Right atrium auricular region (tissue), 2 donors: ENCODE data around the gene CHST12. TPM values are rescaled to one million over a fixed set of nuclear protein-coding genes. Genes with fewer than 3 reads are reported as not detected.

Experiments used
- DNase-seq: peaks from one replicate; pipeline ENCODE4 v3.0.0-alpha.2; 2019; ENCODE audit warnings: low spot score
- H3K27ac ChIP-seq, 2 donors: fragments of 200-600 bp; sonication (generic); 1 replicate in 1 of 2; 2 replicates in 1 of 2; pipeline ENCODE4 v1.5.1; 2016 to 2019
- H3K27me3 ChIP-seq, 2 donors: fragments of 200-600 bp; sonication (generic); one replicate each; pipeline versions ENCODE4 v1.5.1 to v1.6.0; 2017 to 2019
- H3K36me3 ChIP-seq: fragments of 200-600 bp; sonication (generic); one replicate; pipeline ENCODE4 v1.5.1; 2016
- H3K4me1 ChIP-seq, 2 donors: fragments of 200-600 bp; sonication (generic); one replicate each; pipeline versions ENCODE4 v1.5.1 to v1.6.0; 2017 to 2019
- H3K4me3 ChIP-seq, 2 donors: fragments of 200-600 bp; sonication (generic); 1 replicate in 1 of 2; 2 replicates in 1 of 2; pipeline ENCODE4 v1.5.1; 2017 to 2019; ENCODE audit warnings: mild to moderate bottlenecking in 1 of 2, moderate library complexity in 1 of 2
- H3K9me3 ChIP-seq, 2 donors: fragments of 200-600 bp; sonication (generic); one replicate each; pipeline ENCODE4 v1.5.1; 2019
- total RNA-seq, 2 donors: library from RNA; depleted of rRNA; stranded (reverse); fragments of >200 nt; gene quantifications; one replicate each; pipeline ENCODE4 v1.1.0, GENCODE V29; 2016
- TF ChIP-seq, protein P1 (sequence below), 2 donors: fragments of 200-600 bp; sonication (generic); IDR thresholded peaks; one replicate each; pipeline ENCODE4 v1.5.1; 2019; ENCODE audit warnings: antibody characterized with exemption in 2 of 2

The CHST12 gene
- total RNA-seq, 2 donors from 2014 or later, result 14.2 to 15.0 TPM

- Histone ChIP-seq H3K27me3 (no peaks in the 10 kb centered on the region), H3K36me3 (no peaks in the 10 kb centered on the region), H3K4me3 (no peak overlapping the region), H3K4me1 (peaks cover 0 to 50% of the 10 kb centered on the region in 2 donors), H3K9me3 (no peaks in the 10 kb centered on the region), H3K27ac (no peak overlapping the region)
- DNase-seq, result no peak
- TF ChIP-seq, protein P1, sequence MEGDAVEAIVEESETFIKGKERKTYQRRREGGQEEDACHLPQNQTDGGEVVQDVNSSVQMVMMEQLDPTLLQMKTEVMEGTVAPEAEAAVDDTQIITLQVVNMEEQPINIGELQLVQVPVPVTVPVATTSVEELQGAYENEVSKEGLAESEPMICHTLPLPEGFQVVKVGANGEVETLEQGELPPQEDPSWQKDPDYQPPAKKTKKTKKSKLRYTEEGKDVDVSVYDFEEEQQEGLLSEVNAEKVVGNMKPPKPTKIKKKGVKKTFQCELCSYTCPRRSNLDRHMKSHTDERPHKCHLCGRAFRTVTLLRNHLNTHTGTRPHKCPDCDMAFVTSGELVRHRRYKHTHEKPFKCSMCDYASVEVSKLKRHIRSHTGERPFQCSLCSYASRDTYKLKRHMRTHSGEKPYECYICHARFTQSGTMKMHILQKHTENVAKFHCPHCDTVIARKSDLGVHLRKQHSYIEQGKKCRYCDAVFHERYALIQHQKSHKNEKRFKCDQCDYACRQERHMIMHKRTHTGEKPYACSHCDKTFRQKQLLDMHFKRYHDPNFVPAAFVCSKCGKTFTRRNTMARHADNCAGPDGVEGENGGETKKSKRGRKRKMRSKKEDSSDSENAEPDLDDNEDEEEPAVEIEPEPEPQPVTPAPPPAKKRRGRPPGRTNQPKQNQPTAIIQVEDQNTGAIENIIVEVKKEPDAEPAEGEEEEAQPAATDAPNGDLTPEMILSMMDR (IDR thresholded peaks at IDR 0.05), result no peak
These were observed 90.1 kb downstream of the CHST12 start for GRCh38 chr7:2493205-2494164.

DNA sequence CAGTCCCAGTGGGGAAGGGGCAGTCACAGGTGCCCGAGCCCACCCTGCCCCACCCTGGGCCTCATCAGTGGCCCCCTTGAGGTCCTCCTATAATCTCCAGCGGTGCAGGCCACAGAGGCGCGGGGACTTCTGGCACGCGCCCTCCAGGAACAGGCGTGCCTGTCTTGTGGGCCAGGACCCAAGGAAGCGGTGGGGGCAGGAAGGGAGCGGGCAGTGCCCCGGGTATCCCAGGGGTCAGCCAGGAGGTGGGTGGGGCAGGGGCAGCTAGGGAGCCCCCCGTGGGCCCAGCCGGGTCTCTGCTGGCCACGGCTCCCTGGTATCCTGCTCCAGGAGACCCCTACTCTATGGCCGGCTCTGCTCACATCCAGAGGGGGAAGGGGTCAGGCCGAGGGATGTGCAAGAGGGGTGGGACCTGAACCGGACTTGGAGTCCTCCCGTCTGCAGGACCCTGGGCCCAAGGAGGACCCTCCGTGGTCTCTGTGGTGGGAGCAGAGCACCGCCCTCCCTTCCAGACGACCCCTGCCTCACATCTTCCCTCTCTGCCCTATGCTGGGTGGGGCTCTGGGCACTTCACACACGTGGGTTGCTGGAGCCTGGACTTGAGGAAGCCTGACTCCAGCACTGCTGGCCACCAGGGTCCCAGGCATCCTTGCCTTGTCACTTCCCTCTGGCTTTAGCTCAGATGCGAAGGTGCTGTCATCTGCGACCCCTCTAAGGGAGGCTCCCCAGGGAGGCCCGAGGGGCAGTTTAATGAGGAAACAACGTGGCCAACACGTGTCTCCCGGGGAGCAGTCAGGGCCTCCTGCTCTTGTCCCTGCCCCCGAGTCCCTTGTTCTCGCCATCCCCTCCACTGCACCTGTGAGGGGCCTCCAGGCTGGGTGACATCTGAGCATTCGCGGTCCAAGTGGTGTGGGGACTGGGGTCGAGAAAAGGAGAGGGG lies 91.0 kb downstream of the CHST12 start:
- H3K4me1 ChIP-seq, result peaks cover 0 to 40% of the 10 kb centered on the region in 2 donors
- no peak for DNase-seq
- no peaks in the 10 kb centered on the region for H3K9me3 ChIP-seq
- H3K27ac ChIP-seq, result no peak overlapping the region
- H3K36me3 ChIP-seq, result no peaks in the 10 kb centered on the region
- no peaks in the 10 kb centered on the region for H3K27me3 ChIP-seq
- TF ChIP-seq, protein P1 (IDR thresholded peaks at IDR 0.05), result no peak
- no peak overlapping the region for H3K4me3 ChIP-seq

DNA sequence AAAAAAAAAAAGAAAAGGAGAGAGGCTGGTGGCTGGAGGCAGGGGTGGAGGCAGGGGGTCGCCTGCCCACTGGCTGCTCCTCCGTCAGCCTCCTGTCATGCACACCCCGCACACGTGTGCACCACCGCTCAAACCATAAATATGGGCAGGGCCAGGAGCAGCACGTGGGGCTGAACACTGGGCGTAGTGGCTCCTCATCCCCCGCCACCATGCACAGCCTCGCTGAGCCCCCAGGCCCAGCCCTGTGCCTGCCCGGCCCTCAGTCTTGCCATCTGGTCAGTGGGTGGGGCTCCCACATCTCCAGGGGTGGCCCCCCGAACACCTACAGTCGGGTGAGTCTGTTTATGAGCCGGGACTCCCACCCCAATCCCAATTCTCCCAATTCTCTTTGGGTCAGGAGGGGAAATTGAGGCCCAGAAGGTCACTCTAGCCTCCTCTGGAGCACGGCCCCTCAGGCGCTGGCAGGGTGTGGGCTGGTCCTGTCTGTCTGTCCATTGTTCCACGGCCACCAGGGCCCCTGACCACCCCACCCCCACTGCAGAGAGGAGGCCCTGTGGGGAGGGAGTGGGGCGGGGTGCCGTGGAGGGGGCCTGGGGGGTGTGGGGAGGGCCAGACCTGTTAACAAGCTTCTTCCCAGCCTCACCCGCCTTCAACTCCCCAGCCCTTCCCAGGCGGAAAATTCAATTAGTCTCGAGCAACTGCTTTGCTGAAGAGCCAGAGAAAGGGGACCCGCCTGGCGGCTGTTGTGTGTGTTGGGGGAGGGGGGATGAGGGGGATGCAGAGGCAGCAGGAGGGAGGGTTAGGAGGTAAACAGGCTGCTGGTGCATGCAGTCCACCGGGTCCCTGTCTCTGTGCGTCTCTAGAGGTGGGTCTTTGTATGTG lies 92.2 kb downstream of the CHST12 start:
- DNase-seq, result no peak
- Histone ChIP-seq H3K9me3 (no peaks in the 10 kb centered on the region), H3K27me3 (no peaks in the 10 kb centered on the region), H3K27ac (no peak overlapping the region), H3K4me1 (peaks cover 0 to 28% of the 10 kb centered on the region in 2 donors), H3K36me3 (no peaks in the 10 kb centered on the region), H3K4me3 (no peak overlapping the region)
- TF ChIP-seq, protein P1 (IDR thresholded peaks at IDR 0.05), result no peak

DNA sequence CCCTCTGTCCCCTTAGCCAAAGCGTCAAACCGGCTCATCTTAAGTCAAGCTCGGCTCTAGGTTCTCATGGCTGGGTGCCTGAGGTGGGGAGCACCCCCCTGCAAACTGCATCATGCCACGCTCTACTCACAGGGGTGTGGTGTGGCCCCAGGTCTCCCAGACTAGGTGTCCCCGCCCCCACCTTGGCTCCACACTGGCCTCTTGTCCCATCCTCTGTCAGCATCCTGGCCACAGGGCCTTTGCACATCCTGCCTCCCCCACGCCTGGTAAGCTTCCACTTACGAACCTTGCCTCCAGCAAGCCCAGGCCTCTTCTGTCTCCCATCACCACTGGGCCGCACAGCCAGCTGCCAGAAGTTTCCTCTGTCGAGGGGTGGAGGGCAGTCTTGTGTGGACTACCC lies 93.0 kb downstream of the CHST12 start:
- no peaks in the 10 kb centered on the region for H3K27me3 ChIP-seq
- TF ChIP-seq, protein P1 (IDR thresholded peaks at IDR 0.05), result no peak
- no peak for DNase-seq

DNA sequence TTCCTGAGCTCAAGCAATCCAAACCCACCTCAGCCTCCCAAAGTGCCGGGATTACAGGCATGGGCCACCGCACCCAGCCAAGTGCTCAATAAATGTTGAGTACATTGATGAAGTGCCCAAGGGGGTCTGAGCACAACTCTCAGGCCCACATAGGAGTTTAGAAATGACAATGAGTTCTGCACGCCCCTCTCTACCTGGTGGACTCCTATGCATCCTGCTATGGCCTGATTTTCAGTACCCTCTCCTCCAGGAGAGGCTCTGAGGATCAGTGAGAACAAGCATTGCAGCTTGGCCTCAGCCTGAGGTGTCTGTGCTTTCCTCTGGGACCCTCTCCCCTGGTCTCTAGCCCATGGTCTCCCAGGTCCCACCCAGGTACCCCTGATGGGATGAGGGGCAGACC lies 93.7 kb downstream of the CHST12 start:
- no peaks in the 10 kb centered on the region for H3K27me3 ChIP-seq
- no peaks in the 10 kb centered on the region for H3K9me3 ChIP-seq
- H3K4me3 ChIP-seq, result no peak overlapping the region
- DNase-seq, result no peak
- TF ChIP-seq, protein P1 (IDR thresholded peaks at IDR 0.05), result no peak
- H3K36me3 ChIP-seq, result no peaks in the 10 kb centered on the region
- peaks cover 0 to 28% of the 10 kb centered on the region in 2 donors for H3K4me1 ChIP-seq
- no peak overlapping the region for H3K27ac ChIP-seq

More for the DNA sequence above, 93.0 kb downstream of the CHST12 start:
- Histone ChIP-seq H3K4me1 (peaks cover 0 to 28% of the 10 kb centered on the region in 2 donors), H3K9me3 (no peaks in the 10 kb centered on the region), H3K27ac (no peak overlapping the region), H3K36me3 (no peaks in the 10 kb centered on the region), H3K4me3 (no peak overlapping the region)
